ENCODE results near the gene MBD6.

The MBD6 gene

GRCh38 chr12:57496822-57497221, 25.8 kb upstream of the MBD6 start:
- no peak for TF ChIP-seq USF1 (IDR thresholded peaks at IDR 0.05)
- no peak for TF ChIP-seq ZBTB7A (IDR thresholded peaks at IDR 0.05; ENCODE audit: low read depth)
- no peak for TF ChIP-seq TEAD4 (IDR thresholded peaks at IDR 0.05)
- TF ChIP-seq REST (IDR thresholded peaks at IDR 0.05; ENCODE audit: low read depth): no peak
- no peak for TF ChIP-seq TCF12 (IDR thresholded peaks at IDR 0.05; ENCODE audit: low read depth)
- no peak for TF ChIP-seq MAX (IDR thresholded peaks at IDR 0.05)
- no peak for TF ChIP-seq NFIC (IDR thresholded peaks at IDR 0.05)
- no peak for TF ChIP-seq TAF1 (IDR thresholded peaks at IDR 0.05; ENCODE audit: low read depth)
- no peak for TF ChIP-seq CREB1 (IDR thresholded peaks at IDR 0.05; ENCODE audit: low read depth)
- no peak for TF ChIP-seq CEBPB (IDR thresholded peaks at IDR 0.05)
- TF ChIP-seq EP300 (IDR thresholded peaks at IDR 0.05; ENCODE audit: borderline replicate concordance): no peak
- TF ChIP-seq YY1 (IDR thresholded peaks at IDR 0.05; ENCODE audit: low read depth): no peak
- no peak for TF ChIP-seq RAD21 (IDR thresholded peaks at IDR 0.05; ENCODE audit: low read depth)
- no peak for TF ChIP-seq EGR1 (IDR thresholded peaks at IDR 0.05)
- TF ChIP-seq FOXM1 (IDR thresholded peaks at IDR 0.05; ENCODE audit: borderline replicate concordance, low read depth): no peak

- no peak for TF ChIP-seq NFIC (IDR thresholded peaks at IDR 0.05)
- no peak for TF ChIP-seq TCF12 (IDR thresholded peaks at IDR 0.05; ENCODE audit: low read depth)
- no peak for TF ChIP-seq TAF1 (IDR thresholded peaks at IDR 0.05; ENCODE audit: low read depth)
- TF ChIP-seq REST (IDR thresholded peaks at IDR 0.05; ENCODE audit: low read depth): no peak
- TF ChIP-seq ZBTB7A (IDR thresholded peaks at IDR 0.05; ENCODE audit: low read depth): no peak
- TF ChIP-seq MAX (IDR thresholded peaks at IDR 0.05): no peak
- TF ChIP-seq EGR1 (IDR thresholded peaks at IDR 0.05): no peak
- no peak for TF ChIP-seq CEBPB (IDR thresholded peaks at IDR 0.05)
- no peak for TF ChIP-seq USF1 (IDR thresholded peaks at IDR 0.05)
- no peak for TF ChIP-seq YY1 (IDR thresholded peaks at IDR 0.05; ENCODE audit: low read depth)
- no peak for TF ChIP-seq EP300 (IDR thresholded peaks at IDR 0.05; ENCODE audit: borderline replicate concordance)
- no peak for TF ChIP-seq TEAD4 (IDR thresholded peaks at IDR 0.05)
- no peak for TF ChIP-seq RAD21 (IDR thresholded peaks at IDR 0.05; ENCODE audit: low read depth)
- no peak for TF ChIP-seq FOXM1 (IDR thresholded peaks at IDR 0.05; ENCODE audit: borderline replicate concordance, low read depth)
- TF ChIP-seq CREB1 (IDR thresholded peaks at IDR 0.05; ENCODE audit: low read depth): no peak
Observed at GRCh38 chr12:57497223-57498131, 25.1 kb upstream of the MBD6 start.

GRCh38 chr12:57498132-57498502, 24.5 kb upstream of the MBD6 start:
- TF ChIP-seq FOXM1 (IDR thresholded peaks at IDR 0.05; ENCODE audit: borderline replicate concordance, low read depth) (no peak), TAF1 (IDR thresholded peaks at IDR 0.05; ENCODE audit: low read depth) (no peak), USF1 (IDR thresholded peaks at IDR 0.05) (no peak), EGR1 (IDR thresholded peaks at IDR 0.05) (no peak), MAX (IDR thresholded peaks at IDR 0.05) (no peak), NFIC (IDR thresholded peaks at IDR 0.05) (no peak), TCF12 (IDR thresholded peaks at IDR 0.05; ENCODE audit: low read depth) (no peak), RAD21 (IDR thresholded peaks at IDR 0.05; ENCODE audit: low read depth) (no peak), EP300 (IDR thresholded peaks at IDR 0.05; ENCODE audit: borderline replicate concordance) (no peak)

GRCh38 chr12:57498571-57498970, 24.1 kb upstream of the MBD6 start:
- TF ChIP-seq YY1 (IDR thresholded peaks at IDR 0.05; ENCODE audit: low read depth) (no peak), EGR1 (IDR thresholded peaks at IDR 0.05) (no peak), TEAD4 (IDR thresholded peaks at IDR 0.05) (no peak), MAX (IDR thresholded peaks at IDR 0.05) (no peak), NFIC (IDR thresholded peaks at IDR 0.05) (no peak), CEBPB (IDR thresholded peaks at IDR 0.05) (no peak)
